ENCODE measurements around the gene CYTH2.

Gene CYTH2, protein sequence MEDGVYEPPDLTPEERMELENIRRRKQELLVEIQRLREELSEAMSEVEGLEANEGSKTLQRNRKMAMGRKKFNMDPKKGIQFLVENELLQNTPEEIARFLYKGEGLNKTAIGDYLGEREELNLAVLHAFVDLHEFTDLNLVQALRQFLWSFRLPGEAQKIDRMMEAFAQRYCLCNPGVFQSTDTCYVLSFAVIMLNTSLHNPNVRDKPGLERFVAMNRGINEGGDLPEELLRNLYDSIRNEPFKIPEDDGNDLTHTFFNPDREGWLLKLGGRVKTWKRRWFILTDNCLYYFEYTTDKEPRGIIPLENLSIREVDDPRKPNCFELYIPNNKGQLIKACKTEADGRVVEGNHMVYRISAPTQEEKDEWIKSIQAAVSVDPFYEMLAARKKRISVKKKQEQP

DNA sequence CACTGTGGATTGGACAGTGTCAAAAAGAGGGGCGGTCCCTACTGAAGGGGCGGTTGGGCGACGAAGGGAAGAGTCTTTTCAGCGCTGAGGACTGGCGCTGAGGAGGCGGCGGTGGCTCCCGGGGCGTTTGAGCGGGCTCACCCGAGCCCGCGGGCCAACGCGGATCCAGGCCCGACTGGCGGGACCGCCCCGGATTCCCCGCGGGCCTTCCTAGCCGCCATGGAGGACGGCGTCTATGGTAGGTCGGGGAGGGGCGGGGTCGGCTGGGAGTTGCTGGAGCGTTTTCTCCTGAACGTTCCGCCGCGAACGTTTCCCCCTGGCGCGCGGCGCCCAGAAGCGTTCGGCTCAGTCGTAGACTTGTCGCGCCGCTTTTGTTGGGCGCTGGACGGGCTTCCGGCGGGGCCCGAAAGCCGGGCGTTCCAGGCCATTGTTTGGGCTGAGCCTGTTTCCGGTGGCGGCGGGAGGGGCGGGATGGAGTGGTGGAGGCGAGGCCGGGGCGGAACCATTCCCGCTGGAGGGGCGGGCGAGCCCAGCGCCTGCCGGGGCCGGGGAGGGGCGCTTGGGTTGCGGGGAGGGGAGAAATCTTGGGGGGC is at the start of gene CYTH2:
CYTH2 (plus strand) TSS at position 81 of the 593 bp plus-strand sequence; CDS start at position 220, 139 bp downstream.
- DNase-seq, result peak; percentile 42

DNA sequence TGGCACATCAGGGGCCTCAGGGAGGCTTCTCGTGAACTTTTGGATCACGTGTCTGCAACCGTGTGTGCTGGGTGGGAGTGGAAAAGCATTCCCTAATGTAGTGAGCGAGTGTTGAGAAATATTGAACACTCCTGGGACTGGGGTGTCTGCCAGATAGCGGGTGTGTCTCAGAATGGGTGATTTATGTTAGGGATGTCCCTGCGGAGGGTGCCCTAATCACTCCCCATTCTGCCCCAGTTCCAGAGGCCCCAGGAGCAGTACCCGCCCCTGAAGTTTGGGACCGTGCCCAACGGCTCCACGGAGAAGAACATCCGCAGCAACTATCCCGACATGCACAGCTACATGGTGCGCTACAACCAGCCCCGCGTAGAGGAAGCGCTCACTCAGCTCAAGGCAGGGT is 47.6 kb upstream of the CYTH2 start:
- DNase-seq, result no peak

DNA sequence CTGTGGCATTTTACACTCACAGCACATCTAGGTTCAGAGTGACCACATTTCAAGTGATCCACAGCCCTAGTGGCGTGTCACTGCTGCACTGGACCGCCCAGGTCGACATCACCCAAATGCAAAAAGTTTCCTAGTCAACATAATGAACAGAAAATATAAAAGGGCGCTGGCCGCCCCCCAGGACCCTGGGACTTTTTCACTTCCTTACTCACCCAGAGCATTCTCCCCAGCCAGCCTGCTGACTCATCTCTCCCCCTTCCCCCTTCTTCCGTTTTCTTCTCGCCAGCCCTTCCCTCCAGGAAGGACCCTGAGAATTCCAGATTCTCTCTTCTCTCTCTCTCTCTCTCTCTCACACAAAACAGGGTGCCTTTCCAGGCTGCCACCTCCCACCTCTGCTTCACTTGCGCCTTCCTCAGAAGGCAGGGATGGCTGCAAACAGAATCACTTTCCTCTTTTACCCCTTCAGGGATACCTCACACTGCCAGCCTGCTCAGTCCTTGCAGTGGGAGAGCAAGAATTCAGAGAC is 44.4 kb upstream of the CYTH2 start:
- no peak for DNase-seq

DNA sequence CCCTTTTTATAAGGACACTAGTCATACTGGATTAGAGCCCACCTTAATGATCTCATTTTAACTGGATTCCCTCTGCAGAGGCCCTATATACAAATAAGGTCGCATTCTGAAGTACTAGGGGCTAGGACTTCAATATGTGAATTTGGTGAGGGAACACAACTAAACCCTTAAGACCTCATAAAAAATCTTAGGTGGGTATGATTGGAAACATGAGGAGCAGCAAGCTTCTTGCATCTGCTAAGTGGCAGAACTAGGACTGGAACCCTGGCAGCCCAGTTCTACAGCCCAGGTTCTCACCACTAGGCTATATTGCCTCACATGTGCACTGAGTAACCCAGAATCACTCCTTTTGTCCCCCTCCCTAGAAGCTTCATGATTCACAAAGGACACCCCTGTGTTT is 40.5 kb upstream of the CYTH2 start:
- DNase-seq, result no peak

DNA sequence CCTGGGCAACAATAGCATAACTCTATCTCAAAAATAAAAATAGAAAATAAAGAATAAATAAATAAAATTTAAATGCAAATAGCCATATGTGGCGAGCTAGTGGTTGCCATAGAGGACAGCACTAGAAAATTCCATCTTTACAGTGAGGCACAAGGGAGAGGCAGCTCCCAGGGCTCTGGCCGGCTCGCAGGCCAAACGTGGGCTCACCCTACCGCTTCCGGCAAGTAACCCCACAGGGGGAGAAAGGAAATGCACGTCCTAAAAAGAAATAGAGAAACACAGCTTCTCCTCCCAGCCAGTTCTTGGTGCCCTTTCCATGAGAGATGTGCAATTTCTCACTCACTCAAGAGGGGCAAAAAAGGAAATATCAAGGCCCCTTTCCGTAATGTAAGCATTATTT is 35.8 kb upstream of the CYTH2 start:
- no peak for DNase-seq

DNA sequence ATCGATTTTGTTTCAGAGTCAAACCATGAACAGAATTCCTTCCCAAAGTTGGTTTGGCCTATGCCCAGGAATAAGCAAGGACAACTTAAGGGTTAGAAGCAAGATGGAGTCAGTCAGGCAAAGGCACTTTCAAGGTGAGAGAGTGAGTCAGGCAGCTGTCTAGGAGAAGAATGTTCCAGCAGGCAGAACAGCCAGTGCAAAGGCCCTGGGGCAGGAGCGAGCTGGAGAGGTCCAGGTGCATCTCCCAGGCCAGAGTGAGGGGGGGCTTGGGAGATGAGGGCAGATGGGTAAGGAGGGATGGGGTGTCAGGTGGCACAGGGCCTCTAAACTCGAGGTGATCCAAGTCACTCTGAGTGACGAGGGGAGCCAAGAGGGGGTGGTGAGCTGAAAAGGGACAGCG is 32.6 kb upstream of the CYTH2 start:
- DNase-seq, result no peak

DNA sequence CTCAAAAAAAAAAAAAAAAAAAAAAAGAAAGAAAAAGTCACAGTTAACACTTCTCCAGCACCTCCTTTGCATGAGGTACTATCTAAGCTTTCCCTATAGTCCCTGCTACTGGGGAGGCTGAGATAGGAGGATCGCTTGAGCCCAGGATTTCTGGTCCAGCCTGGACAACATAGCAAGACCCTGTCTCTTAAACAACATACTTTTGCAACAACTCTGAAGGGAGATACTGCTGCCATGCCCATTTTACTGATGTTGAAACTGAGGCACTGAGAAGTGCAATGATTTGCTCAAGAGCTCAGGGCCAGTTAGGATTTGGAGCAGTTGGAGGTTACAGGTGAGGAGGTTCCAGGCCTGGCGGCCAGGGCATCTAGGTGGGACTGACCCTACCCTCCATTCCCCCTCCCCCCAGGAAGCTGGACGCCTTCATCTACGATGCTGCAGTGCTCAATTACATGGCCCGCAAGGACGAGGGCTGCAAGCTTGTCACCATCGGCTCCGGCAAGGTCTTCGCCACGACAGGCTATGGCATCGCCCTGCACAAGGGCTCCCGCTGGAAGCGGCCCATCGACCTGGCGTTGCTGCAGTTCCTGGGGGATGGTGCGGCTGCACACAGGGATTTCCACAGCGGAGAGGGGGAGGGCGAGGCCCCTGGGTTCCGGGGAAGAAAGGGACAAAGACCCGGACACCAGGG is 27.7 kb upstream of the CYTH2 start:
- no peak for DNase-seq

DNA sequence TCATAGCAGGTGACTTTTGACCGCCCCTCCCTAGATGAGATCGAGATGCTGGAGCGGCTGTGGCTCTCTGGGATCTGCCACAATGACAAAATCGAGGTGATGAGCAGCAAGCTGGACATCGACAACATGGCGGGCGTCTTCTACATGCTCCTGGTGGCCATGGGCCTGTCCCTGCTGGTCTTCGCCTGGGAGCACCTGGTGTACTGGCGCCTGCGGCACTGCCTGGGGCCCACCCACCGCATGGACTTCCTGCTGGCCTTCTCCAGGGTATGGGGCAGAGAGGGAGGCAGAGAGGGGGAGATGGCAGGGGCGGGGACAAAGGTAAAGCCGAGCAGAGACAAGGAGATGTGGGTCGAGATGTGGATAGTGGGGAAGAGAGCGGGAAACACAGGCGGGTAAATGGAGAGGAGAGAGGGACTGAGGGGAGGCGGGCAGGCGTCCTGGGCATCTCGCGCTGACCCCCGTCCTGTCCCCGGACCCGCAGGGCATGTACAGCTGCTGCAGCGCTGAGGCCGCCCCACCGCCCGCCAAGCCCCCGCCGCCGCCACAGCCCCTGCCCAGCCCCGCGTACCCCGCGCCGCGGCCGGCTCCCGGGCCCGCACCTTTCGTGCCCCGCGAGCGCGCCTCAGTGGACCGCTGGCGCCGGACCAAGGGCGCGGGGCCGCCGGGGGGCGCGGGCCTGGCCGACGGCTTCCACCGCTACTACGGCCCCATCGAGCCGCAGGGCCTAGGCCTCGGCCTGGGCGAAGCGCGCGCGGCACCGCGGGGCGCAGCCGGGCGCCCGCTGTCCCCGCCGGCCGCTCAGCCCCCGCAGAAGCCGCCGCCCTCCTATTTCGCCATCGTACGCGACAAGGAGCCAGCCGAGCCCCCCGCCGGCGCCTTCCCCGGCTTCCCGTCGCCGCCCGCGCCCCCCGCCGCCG is 26.8 kb upstream of the CYTH2 start:
- DNase-seq, result peak; percentile 66

DNA sequence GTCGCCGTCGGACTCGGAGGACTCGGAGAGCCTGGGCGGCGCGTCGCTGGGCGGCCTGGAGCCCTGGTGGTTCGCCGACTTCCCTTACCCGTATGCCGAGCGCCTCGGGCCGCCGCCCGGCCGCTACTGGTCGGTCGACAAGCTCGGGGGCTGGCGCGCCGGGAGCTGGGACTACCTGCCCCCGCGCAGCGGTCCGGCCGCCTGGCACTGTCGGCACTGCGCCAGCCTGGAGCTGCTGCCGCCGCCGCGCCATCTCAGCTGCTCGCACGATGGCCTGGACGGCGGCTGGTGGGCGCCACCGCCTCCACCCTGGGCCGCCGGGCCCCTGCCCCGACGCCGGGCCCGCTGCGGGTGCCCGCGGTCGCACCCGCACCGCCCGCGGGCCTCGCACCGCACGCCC is 25.9 kb upstream of the CYTH2 start:
- DNase-seq, result peak; percentile 7

DNA sequence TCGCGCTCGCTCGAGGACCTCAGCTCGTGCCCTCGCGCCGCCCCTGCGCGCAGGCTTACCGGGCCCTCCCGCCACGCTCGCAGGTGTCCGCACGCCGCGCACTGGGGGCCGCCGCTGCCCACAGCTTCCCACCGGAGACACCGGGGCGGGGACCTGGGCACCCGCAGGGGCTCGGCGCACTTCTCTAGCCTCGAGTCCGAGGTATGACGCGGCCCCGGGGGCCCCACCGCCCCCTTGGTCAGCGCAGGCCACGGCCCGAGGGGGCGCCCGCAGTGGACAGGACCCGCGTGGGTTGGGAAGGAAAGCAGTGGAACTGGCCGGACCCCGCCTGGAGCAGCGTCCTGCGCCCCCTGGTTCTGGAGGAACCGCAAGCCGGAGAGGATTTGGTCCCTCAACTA is 25.4 kb upstream of the CYTH2 start:
- DNase-seq, result no peak

DNA sequence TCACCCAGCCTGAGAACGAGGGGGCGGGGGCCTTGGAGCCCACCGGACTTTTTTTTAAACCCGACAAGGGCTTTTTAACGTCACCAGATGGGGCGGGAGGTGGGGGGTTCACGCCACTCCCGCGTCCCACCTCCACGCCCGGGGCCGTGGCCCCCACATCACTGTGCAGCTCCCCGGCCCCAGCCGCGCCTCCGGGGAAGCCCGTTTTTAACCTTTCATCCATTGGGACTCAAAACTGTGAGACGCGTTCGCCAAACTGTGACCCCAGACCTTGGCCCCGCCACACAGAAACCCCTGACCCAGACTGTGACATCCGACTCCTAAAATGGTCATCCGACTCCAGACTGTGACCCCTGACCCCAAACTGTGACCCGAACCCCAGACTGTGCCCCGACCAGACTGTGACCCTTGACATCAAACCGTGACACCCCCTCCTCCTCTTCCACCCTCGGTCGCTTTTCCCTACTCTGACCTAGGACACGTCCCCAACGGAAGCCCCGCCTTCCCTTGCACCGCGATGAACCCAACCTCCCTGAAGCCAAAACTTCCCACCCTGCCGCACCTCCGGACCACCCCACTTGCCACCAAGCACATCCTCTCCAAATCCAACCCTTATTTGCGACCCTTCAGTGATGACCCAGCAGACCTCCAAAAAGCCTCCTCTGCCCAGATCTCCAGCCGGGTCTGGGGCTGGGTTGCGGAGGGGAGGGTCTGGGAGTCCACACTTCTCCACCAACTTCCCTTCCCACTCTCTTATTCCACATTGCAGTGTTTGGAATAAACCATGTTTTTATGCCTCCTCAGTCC is 24.8 kb upstream of the CYTH2 start:
- peak; percentile 61 for DNase-seq

DNA sequence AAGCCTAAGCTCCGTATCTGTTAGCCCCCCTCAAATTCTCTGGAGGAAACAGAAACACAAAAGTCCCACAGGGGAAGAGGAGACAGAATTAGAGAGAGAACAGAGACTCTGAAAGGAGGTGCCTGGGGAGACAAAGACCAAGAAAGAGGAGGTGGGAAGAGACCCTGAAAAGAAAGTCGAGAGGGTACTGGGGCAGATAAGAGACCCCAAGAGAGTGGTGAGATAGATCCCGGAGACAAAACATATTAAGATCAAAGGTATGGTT is 24.3 kb upstream of the CYTH2 start:
- DNase-seq, result peak; percentile 79

DNA sequence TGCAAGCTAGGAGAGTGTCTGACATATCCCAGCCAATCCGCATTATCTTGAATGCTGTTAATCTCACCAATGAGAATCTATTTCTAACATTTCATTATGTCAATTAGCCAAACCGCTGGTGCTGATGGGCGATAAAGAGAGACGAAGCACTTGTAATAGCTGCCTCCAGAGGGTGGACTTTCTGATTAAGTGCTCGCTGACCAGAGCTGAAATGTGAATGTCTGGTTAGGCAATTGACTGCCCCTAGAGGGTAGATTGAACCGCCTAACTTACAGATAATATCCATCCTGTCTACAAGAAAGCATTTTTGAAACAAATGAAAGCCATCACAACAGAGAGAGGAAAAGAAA is 23.9 kb upstream of the CYTH2 start:
- DNase-seq, result peak; percentile 95

DNA sequence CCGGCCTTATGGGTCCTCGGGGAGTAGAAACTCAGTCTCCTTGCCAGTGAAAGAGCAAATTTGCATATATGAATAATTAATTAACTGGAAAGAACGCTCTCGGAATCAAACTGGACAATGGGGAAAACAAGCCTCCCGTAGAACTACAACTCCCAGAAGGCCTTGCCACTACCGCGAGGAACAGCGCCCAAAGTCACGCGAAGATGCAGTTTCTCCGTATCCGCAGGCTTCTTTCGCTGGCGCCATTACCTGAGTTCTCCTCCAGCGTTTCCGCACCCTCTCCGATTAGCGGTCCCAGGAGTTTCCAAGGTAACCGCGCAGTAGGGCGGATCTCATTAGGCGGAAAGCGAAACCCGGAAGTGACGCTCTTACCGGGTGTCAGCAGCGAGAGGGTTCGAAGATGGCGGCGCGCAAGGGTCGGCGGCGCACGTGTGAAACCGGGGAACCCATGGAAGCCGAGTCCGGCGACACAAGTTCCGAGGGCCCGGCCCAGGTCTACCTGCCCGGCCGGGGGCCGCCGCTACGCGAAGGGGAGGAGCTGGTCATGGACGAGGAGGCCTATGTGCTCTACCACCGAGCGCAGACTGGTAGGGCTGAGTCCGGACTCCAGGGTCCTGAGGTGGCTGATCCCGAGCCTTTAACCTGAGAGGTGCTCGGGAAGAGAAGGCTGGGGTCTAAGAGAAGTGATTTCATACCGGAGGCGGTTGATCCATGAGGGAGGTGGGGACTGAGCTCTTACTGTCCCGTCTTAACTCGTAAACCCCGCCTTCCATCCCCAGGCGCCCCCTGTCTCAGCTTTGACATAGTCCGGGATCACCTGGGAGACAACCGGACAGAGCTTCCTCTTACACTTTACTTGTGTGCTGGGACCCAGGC is 23.3 kb upstream of the CYTH2 start, which contains the start of gene GRWD1:
GRWD1 (plus strand) TSS at position 378 of the 876 bp plus-strand sequence; CDS start at position 401, 23 bp downstream.
- peak; percentile 97 for DNase-seq

DNA sequence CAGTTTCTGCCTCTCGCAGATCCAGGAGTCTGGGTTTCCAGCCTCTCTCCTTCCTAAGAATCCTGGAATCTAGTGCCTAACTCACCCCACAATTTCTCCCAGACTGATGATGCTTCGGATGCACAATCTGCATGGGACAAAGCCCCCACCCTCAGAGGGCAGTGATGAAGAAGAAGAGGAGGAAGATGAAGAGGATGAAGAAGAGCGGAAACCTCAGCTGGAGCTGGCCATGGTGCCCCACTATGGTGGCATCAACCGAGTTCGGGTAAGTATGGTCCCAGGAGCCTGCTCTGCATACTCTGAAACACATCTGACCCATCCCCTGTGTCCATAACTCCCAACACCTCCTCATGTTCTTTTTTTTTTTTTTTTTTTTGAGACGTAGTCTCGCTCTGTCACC is 22.6 kb upstream of the CYTH2 start:
- DNase-seq, result no peak

DNA sequence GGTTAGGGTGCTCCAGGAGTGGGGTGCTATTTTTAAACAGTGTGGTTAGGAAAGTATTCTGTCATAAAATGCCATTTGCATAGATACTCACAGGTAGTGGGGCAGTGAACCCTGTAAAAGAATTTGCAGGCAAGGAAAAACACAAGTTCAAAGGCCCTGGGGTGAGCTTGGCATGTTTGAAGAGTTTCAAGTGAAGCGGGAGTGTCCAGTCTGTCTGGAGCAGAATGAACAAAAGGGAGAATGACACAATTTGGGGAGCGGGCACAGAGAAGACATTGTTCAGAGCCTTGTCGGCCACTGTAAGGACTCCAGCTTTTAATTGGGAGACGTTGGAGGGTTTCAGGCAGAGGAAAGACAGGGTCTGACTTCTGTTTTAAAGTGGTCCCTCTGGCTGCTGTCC is 20.6 kb upstream of the CYTH2 start:
- no peak for DNase-seq

DNA sequence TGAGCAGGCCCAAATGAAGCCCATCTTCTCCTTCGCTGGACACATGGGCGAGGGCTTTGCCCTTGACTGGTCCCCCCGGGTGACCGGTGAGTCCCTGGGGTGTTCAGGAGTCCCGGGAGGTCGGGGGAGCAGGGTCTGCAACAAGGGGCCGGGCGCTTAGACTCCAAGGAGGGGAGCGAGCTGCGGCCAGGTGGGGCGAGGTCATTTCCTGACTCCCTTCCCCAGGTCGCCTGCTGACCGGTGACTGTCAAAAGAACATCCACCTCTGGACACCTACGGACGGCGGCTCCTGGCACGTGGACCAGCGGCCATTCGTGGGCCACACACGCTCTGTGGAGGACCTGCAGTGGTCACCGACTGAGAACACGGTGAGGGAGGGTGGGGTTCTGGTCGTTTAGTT is 18.7 kb upstream of the CYTH2 start:
- DNase-seq, result no peak

DNA sequence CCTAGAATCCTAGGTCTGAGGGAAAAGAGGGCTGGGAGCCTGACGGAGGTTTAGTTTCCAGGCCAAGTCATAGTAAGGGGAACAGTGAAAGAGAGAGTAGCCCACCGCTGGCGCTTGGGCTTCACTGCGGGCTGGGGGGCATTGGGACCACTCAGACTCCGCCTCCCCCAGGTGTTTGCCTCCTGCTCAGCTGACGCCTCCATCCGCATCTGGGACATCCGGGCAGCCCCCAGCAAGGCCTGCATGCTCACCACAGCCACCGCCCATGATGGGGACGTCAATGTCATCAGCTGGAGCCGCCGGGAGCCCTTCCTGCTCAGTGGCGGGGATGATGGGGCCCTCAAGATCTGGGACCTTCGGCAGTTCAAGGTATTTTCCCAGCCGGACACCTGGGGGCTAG is 18.3 kb upstream of the CYTH2 start:
- DNase-seq, result no peak

DNA sequence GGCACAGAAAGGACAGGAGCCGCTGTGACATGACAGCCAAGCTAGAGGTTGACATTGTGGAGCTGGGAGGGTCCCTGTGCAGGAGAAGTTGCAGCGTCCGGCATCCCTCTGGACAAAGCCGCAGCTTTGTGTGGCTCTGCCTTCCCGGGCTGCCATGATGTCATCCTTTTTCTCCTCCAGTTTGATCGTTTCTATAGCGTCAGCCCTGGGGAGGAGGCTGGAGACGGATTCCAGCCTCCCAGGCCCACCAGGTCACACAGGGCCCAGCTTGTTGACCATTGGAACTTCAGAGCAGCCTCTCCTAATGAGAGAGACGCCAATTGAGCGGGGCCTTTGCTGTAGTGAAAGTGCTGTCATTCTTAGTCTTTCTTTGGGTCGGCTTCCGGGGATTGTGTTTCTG is 17.5 kb upstream of the CYTH2 start:
- no peak for DNase-seq

DNA sequence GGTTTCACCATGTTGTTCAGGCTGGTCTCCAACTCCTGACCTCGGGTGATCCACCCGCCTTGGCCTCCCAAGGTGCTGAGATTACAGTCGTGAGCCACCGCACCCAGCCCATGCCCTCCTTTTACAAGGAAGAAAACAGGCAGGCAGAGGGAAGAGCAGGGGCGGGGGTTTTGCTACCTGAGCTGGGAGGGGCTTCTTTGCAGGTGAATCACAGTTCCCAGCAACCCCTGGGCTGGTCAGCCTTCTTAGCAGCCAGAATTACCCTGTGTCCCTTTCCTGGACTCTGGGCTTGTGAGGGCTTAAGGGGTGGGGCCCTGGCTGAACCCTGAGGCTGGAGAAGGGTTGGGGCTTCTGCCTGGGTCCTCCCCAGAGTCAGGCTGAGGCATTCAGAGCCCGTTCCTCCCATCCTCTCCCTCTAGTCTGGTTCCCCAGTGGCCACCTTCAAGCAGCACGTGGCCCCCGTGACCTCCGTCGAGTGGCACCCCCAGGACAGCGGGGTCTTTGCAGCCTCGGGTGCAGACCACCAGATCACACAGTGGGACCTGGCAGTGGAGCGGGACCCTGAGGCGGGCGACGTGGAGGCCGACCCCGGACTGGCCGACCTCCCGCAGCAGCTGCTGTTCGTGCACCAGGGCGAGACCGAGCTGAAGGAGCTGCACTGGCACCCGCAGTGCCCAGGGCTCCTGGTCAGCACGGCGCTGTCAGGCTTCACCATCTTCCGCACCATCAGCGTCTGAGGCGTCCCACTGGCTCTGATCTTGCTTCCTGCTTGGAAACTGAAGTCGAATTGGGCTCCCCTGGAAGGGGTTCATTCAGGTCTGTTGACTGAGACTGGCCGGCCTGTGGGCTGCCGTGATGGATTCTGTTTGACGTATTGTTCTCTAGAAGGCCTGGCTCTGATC is 16.6 kb upstream of the CYTH2 start:
- DNase-seq, result no peak

All from DMS79 treated with DMSO at 0.1 percent for 48 hours (cell line).